Loucy (cell line): ENCODE data around the gene GNPTG.

Experiments used
- EZH2phosphoT487 ChIP-seq: fragments of 200-600 bp; IDR thresholded peaks from 2 replicates; pipeline ENCODE4 v1.6.1; 2018; ENCODE audit warnings: antibody characterized with exemption, mild to moderate bottlenecking, moderate library complexity, borderline replicate concordance
- TF ChIP-seq, protein P1 (sequence below): fragments of 200-600 bp; sonication (generic); conservative IDR thresholded peaks from 2 replicates; pipeline ENCODE4 v1.5.1; 2014; ENCODE audit warnings: mild to moderate bottlenecking, antibody characterized with exemption, low read length

DNA sequence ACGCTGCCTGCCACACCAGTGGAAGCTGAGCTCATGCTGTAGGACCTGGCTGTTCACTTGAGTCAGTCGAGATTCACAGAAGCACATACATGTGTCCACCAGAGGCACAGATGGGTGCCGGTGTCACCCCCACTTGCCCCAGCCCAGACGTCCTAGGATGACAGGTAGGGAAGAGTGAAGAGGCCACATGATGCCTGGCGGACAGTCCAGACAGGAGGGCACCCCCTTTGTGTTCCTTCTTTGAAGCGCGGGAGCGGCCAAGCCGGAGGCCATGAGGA, 33.5 kb upstream of the GNPTG start:
- TF ChIP-seq, protein P1, sequence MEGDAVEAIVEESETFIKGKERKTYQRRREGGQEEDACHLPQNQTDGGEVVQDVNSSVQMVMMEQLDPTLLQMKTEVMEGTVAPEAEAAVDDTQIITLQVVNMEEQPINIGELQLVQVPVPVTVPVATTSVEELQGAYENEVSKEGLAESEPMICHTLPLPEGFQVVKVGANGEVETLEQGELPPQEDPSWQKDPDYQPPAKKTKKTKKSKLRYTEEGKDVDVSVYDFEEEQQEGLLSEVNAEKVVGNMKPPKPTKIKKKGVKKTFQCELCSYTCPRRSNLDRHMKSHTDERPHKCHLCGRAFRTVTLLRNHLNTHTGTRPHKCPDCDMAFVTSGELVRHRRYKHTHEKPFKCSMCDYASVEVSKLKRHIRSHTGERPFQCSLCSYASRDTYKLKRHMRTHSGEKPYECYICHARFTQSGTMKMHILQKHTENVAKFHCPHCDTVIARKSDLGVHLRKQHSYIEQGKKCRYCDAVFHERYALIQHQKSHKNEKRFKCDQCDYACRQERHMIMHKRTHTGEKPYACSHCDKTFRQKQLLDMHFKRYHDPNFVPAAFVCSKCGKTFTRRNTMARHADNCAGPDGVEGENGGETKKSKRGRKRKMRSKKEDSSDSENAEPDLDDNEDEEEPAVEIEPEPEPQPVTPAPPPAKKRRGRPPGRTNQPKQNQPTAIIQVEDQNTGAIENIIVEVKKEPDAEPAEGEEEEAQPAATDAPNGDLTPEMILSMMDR, result no peak
- TF ChIP-seq EZH2phosphoT487, result no peak
